ENCODE measurements around the gene KRTAP10-7. TPM values are rescaled to one million over a fixed set of nuclear protein-coding genes. Genes with fewer than 3 reads are reported as not detected.
"Not testable (repeated sequence)": the region's sequence is repeated elsewhere in the genome, so short reads cannot be mapped to it uniquely, and the experiment has no call there.

The KRTAP10-7 gene
- total RNA-seq, 4 donors from 2014 or later = not detected

GRCh38 chr21:44598061-44598460 lies 2.3 kb upstream of the KRTAP10-7 start:
- DNase-seq = no peak
- no peak for TF ChIP-seq POLR2A (IDR thresholded peaks at IDR 0.05)
- TF ChIP-seq, protein P1, sequence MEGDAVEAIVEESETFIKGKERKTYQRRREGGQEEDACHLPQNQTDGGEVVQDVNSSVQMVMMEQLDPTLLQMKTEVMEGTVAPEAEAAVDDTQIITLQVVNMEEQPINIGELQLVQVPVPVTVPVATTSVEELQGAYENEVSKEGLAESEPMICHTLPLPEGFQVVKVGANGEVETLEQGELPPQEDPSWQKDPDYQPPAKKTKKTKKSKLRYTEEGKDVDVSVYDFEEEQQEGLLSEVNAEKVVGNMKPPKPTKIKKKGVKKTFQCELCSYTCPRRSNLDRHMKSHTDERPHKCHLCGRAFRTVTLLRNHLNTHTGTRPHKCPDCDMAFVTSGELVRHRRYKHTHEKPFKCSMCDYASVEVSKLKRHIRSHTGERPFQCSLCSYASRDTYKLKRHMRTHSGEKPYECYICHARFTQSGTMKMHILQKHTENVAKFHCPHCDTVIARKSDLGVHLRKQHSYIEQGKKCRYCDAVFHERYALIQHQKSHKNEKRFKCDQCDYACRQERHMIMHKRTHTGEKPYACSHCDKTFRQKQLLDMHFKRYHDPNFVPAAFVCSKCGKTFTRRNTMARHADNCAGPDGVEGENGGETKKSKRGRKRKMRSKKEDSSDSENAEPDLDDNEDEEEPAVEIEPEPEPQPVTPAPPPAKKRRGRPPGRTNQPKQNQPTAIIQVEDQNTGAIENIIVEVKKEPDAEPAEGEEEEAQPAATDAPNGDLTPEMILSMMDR (IDR thresholded peaks at IDR 0.05) = no peak
- H3K9me3 ChIP-seq = peaks cover 0 to 4% (median 0%) of the 10 kb centered on the region in 4 donors

DNA sequence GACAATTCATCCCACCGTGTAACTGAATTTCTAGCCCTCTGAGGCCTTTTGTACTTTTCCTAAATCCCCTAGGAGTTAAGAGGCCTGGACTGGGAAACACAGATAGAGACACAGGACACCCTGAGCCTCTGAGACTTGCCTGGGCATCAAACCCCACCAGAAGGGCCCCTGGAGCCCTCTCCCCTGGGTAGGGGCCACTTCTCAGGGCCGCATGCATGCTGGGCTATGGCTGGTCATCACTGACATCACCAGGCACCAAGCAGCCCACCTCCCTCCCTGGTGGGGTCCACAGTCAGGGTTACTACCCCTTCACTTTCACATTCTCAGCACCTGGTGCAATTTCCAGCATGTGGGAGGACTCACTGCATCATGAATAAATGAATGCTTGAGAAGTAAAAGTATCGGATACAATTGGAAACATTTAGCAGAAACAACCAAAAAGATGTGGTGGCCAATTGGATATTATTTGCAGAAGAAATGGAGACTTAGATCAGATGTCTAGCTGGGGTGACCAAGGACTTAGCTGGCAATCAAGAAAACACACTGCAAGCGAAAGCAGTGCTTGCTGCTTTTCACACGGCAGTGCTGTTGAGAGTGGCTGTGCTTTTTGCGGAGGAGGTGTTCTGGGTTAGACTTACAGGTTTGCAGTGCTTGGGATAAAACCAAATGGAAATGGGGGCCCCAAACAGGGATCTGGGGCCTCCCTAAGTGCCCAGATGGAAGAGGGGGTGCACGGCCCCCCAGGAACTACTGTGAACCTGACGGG lies 950 bp upstream of the KRTAP10-7 start:
- no peak for DNase-seq
- Histone ChIP-seq H3K27me3 (no peaks in the 10 kb centered on the region), H3K27ac (no peak overlapping the region), H3K9me3 (peaks cover 0 to 4% (median 0%) of the 10 kb centered on the region in 4 donors), H3K4me1 (no peaks in the 10 kb centered on the region), H3K36me3 (no peaks in the 10 kb centered on the region), H3K4me3 (no peak overlapping the region)
- TF ChIP-seq, protein P1 (IDR thresholded peaks at IDR 0.05) = no peak
- TF ChIP-seq POLR2A (IDR thresholded peaks at IDR 0.05) = no peak

More at GRCh38 chr21:44598061-44598460, 2.3 kb upstream of the KRTAP10-7 start:
- Histone ChIP-seq H3K4me1 (no peaks in the 10 kb centered on the region), H3K27ac (no peak overlapping the region), H3K36me3 (no peaks in the 10 kb centered on the region), H3K4me3 (no peak overlapping the region), H3K27me3 (no peaks in the 10 kb centered on the region)

- not testable (repeated sequence) for H3K4me1 ChIP-seq, H3K36me3 ChIP-seq, H3K9me3 ChIP-seq, H3K27ac ChIP-seq, H3K27me3 ChIP-seq, DNase-seq, H3K4me3 ChIP-seq
Measured at GRCh38 chr21:44601091-44601490, 694 bp downstream of the KRTAP10-7 start.

DNA sequence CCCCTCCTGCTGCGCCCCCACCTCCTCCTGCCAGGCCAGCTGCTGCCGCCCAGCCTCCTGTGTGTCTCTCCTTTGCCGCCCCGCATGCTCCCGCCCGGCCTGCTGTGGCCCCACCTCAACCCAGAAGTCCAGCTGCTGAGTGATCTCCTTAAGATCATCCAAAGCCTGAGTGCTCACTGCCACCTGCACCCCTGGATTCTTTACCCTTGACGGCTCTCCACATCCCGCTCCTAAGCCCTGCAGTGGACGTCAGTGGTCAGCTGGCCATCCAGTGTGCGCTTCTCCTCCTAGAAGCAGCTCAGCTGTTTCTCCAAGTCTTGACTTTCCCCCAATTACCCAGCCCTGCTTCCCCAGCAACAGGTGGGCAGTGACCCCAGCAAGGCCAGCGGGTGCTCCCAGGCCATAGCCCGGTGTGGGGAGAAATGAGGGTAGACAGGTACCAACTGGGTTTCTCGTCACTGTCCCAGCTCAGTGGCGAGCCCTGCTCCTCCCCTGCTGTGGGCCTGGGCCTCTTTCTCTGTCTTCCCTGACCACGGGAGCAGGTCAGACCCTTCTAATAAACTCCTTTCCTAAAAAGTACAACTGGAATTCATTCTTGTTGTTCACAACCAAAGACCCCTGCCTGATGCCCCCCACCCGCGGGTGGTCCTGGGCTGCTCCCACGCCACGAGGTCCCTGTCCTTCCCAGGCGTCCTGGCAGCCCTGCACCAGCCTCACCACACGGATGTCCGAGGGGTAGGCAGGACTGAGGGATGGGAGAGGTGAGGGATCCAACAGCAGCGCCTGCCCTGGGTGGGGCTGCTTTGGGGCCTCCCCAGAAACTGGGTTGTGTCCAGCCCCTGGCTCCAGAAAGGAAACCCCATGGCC lies 1.4 kb downstream of the KRTAP10-7 start:
- Histone ChIP-seq H3K4me1 (no peaks in the 10 kb centered on the region), H3K9me3 (peaks cover 0 to 4% (median 0%) of the 10 kb centered on the region in 4 donors), H3K4me3 (no peak overlapping the region), H3K27me3 (no peaks in the 10 kb centered on the region), H3K27ac (no peak overlapping the region), H3K36me3 (no peaks in the 10 kb centered on the region)
- no peak for DNase-seq
- TF ChIP-seq POLR2A (IDR thresholded peaks at IDR 0.05) = no peak
- TF ChIP-seq, protein P1 (IDR thresholded peaks at IDR 0.05) = no peak

GRCh38 chr21:44602463-44602850 lies 2.1 kb downstream of the KRTAP10-7 start:
- TF ChIP-seq, protein P1 (IDR thresholded peaks at IDR 0.05) = no peak
- no peak for TF ChIP-seq POLR2A (IDR thresholded peaks at IDR 0.05)
- Histone ChIP-seq H3K27me3 (no peaks in the 10 kb centered on the region), H3K4me1 (no peaks in the 10 kb centered on the region), H3K36me3 (no peaks in the 10 kb centered on the region), H3K4me3 (no peak overlapping the region), H3K27ac (no peak overlapping the region), H3K9me3 (peaks cover 0 to 4% (median 0%) of the 10 kb centered on the region in 4 donors)
- DNase-seq = no peak
